ENCODE data around the gene N4BP2L2. TPM values are rescaled to one million over a fixed set of nuclear protein-coding genes. Genes with fewer than 3 reads are reported as not detected.

Gene N4BP2L2
- total RNA-seq, 1 experiment from 2014 or later, result 92.7 TPM

DNA sequence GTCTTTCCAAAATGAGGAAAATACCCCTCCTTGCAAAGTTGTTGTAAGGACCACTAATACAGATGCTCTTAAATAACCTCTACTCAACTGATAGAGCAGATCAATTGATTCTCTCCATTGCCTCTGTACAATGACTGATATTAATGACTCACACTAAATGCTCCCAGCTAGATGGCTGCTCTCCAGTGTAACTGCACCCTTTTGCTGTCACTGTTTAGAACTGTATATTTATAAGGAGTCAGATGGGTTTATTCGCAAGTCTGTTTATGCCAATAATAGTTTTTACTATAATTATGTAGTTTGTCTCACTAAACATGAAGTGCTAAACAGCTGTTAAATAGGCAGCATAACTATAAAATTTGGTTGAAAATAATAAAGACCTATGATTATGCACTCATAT lies 89.6 kb downstream of the N4BP2L2 start:
- Histone ChIP-seq H3K4me3 (replicated peaks in 1 of 2; ENCODE audit: low read depth in 1 of 2, low read length in 2 of 2) (no peak overlapping the region), H2AFZ (ENCODE audit: low read depth, low read length, poor library complexity, severe bottlenecking) (no peak overlapping the region), H3K9ac (ENCODE audit: low read length) (no peak overlapping the region), H3K9me3 (ENCODE audit: control insufficient read depth in 1 of 2, insufficient read depth in 1 of 2, low read depth in 1 of 2, low read length in 2 of 2) (no peaks in the 10 kb centered on the region), H3K4me2 (ENCODE audit: low read length) (no peak overlapping the region), H3K79me2 (ENCODE audit: insufficient read depth, low read length) (no peaks in the 10 kb centered on the region), H3K9me2 (ENCODE audit: insufficient read depth) (no peaks in the 10 kb centered on the region), H3K36me3 (ENCODE audit: control insufficient read depth in 1 of 2, insufficient read depth in 2 of 2, low read length in 2 of 2) (no peaks in the 10 kb centered on the region), H3K4me1 (ENCODE audit: control insufficient read depth in 1 of 2, insufficient read depth in 2 of 2, low read length in 2 of 2) (no peaks in the 10 kb centered on the region), H4K20me1 (ENCODE audit: insufficient read depth) (no peaks in the 10 kb centered on the region), H3K27me3 (ENCODE audit: insufficient read depth, low read length) (no peaks in the 10 kb centered on the region), H3K27ac (ENCODE audit: low read depth, low read length) (no peak overlapping the region)
- POLR2A ChIA-PET, result interaction anchor here (1.0 kb wide), 1 partner anchor 9 kb away, joined by 3 read pairs; no protein-coding TSS in a partner anchor
- BruUV-seq (replicated peaks), result no TSS peak
- no peak for DNase-seq (ENCODE audit: low read depth, low spot score)
- TF ChIP-seq JUND (IDR thresholded peaks at IDR 0.05) (no peak), EZH2phosphoT487 (IDR thresholded peaks at IDR 0.05; ENCODE audit: borderline replicate concordance) (no peak), TCF7L2 (IDR thresholded peaks at IDR 0.05; ENCODE audit: borderline replicate concordance, extremely low read depth, insufficient read depth, insufficient read length) (no peak), YY1 (IDR thresholded peaks at IDR 0.05; ENCODE audit: extremely low read depth, insufficient replicate concordance, low read depth, low read length) (no peak), RAD21 (IDR thresholded peaks at IDR 0.05; ENCODE audit: low read depth) (no peak), CBX3 (IDR thresholded peaks at IDR 0.05; ENCODE audit: low read depth) (no peak), EGR1 (IDR thresholded peaks at IDR 0.05; ENCODE audit: low read depth) (no peak), ELF1 (IDR thresholded peaks at IDR 0.05; ENCODE audit: borderline replicate concordance, low read depth) (no peak), ZNF274 (IDR thresholded peaks at IDR 0.05; ENCODE audit: low read depth, low read length) (no peak), FOSL1 (IDR thresholded peaks at IDR 0.05; ENCODE audit: low read depth) (no peak), SRF (IDR thresholded peaks at IDR 0.05; ENCODE audit: low read depth) (no peak), SIN3A (IDR thresholded peaks at IDR 0.05; ENCODE audit: low read depth) (no peak), EZH2 (IDR thresholded peaks at IDR 0.05) (no peak), CEBPB (IDR thresholded peaks at IDR 0.05; ENCODE audit: low read depth) (no peak)
- TF ChIP-seq, protein P1, sequence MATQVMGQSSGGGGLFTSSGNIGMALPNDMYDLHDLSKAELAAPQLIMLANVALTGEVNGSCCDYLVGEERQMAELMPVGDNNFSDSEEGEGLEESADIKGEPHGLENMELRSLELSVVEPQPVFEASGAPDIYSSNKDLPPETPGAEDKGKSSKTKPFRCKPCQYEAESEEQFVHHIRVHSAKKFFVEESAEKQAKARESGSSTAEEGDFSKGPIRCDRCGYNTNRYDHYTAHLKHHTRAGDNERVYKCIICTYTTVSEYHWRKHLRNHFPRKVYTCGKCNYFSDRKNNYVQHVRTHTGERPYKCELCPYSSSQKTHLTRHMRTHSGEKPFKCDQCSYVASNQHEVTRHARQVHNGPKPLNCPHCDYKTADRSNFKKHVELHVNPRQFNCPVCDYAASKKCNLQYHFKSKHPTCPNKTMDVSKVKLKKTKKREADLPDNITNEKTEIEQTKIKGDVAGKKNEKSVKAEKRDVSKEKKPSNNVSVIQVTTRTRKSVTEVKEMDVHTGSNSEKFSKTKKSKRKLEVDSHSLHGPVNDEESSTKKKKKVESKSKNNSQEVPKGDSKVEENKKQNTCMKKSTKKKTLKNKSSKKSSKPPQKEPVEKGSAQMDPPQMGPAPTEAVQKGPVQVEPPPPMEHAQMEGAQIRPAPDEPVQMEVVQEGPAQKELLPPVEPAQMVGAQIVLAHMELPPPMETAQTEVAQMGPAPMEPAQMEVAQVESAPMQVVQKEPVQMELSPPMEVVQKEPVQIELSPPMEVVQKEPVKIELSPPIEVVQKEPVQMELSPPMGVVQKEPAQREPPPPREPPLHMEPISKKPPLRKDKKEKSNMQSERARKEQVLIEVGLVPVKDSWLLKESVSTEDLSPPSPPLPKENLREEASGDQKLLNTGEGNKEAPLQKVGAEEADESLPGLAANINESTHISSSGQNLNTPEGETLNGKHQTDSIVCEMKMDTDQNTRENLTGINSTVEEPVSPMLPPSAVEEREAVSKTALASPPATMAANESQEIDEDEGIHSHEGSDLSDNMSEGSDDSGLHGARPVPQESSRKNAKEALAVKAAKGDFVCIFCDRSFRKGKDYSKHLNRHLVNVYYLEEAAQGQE (IDR thresholded peaks at IDR 0.05; ENCODE audit: low read depth), result no peak
- TF ChIP-seq, protein P2, sequence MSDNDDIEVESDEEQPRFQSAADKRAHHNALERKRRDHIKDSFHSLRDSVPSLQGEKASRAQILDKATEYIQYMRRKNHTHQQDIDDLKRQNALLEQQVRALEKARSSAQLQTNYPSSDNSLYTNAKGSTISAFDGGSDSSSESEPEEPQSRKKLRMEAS (IDR thresholded peaks at IDR 0.05), result no peak
- TF ChIP-seq, protein P3, sequence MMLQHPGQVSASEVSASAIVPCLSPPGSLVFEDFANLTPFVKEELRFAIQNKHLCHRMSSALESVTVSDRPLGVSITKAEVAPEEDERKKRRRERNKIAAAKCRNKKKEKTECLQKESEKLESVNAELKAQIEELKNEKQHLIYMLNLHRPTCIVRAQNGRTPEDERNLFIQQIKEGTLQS (IDR thresholded peaks at IDR 0.05), result no peak
- TF ChIP-seq, protein P4, sequence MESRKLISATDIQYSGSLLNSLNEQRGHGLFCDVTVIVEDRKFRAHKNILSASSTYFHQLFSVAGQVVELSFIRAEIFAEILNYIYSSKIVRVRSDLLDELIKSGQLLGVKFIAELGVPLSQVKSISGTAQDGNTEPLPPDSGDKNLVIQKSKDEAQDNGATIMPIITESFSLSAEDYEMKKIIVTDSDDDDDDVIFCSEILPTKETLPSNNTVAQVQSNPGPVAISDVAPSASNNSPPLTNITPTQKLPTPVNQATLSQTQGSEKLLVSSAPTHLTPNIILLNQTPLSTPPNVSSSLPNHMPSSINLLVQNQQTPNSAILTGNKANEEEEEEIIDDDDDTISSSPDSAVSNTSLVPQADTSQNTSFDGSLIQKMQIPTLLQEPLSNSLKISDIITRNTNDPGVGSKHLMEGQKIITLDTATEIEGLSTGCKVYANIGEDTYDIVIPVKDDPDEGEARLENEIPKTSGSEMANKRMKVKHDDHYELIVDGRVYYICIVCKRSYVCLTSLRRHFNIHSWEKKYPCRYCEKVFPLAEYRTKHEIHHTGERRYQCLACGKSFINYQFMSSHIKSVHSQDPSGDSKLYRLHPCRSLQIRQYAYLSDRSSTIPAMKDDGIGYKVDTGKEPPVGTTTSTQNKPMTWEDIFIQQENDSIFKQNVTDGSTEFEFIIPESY (IDR thresholded peaks at IDR 0.05; ENCODE audit: extremely low read depth, insufficient replicate concordance, low read length), result no peak
- TF ChIP-seq, protein P5, sequence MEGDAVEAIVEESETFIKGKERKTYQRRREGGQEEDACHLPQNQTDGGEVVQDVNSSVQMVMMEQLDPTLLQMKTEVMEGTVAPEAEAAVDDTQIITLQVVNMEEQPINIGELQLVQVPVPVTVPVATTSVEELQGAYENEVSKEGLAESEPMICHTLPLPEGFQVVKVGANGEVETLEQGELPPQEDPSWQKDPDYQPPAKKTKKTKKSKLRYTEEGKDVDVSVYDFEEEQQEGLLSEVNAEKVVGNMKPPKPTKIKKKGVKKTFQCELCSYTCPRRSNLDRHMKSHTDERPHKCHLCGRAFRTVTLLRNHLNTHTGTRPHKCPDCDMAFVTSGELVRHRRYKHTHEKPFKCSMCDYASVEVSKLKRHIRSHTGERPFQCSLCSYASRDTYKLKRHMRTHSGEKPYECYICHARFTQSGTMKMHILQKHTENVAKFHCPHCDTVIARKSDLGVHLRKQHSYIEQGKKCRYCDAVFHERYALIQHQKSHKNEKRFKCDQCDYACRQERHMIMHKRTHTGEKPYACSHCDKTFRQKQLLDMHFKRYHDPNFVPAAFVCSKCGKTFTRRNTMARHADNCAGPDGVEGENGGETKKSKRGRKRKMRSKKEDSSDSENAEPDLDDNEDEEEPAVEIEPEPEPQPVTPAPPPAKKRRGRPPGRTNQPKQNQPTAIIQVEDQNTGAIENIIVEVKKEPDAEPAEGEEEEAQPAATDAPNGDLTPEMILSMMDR (IDR thresholded peaks at IDR 0.05 in 2 of 3, conservative IDR thresholded peaks at IDR 0.05 in 1 of 3; ENCODE audit: borderline replicate concordance in 1 of 3, insufficient read depth in 1 of 3, low read depth in 2 of 3, low read length in 2 of 3), result no peak
- RAD21 ChIA-PET (ENCODE audit: low non-redundant PET in 1 of 2, low total read pairs in 2 of 2, uncharacterized antibody in 2 of 2, unreplicated experiment in 2 of 2), result no interaction called here
- CTCF ChIA-PET, result no interaction called here
- intact Hi-C loops (cut with micrococcal nuclease), result no loop called here
- no peak for ATAC-seq

Data from HCT116 (cell line).